ENCODE measurements around the gene PCAT6. TPM values are rescaled to one million over a fixed set of nuclear protein-coding genes. Genes with fewer than 3 reads are reported as not detected.

The PCAT6 gene
- total and polyA plus RNA-seq, 2 donors (not counting 1 experiment from before 2014, with no cell fraction given) = 1.1 to 1.6 TPM

GRCh38 chr1:202796670-202797069 lies 14.1 kb upstream of the PCAT6 start:
- WGBS (ENCODE audit: insufficient coverage) = 91% methylated on average over 6 of the region's 7 CpGs
- no peaks in the 10 kb centered on the region for H3K27me3 Mint-ChIP-seq
- intact Hi-C loops (cut with micrococcal nuclease) = no loop called here
- peaks cover 90% of the 10 kb centered on the region for H3K79me2 ChIP-seq (ENCODE audit: control insufficient read depth, insufficient read depth, low read length)
- DNase-seq (no peak), ATAC-seq (ENCODE audit: low read depth) (no peak)
- no peak overlapping the region for H2AFZ ChIP-seq (ENCODE audit: insufficient read depth, low read depth, low read length, poor library complexity, severe bottlenecking)
- peaks cover 19 to 29% of the 10 kb centered on the region in 2 donors for H3K4me1 ChIP-seq (ENCODE audit: control insufficient read depth in 2 of 2, insufficient read depth in 2 of 2, low read length in 2 of 2)
- no peaks in the 10 kb centered on the region for H3K36me3 ChIP-seq (replicated peaks in 1 of 2; ENCODE audit: control extremely low read depth in 1 of 2, control insufficient read depth in 1 of 2, extremely low read depth in 1 of 2, insufficient read depth in 2 of 2, low read length in 1 of 2)
- no peak overlapping the region for H3K4me2 ChIP-seq (replicated peaks; ENCODE audit: low read depth, low read length, poor library complexity, severe bottlenecking)
- CTCF ChIA-PET = interaction anchor here (1.3 kb wide), 1 partner anchor 56 kb away, joined by 3 read pairs; no protein-coding TSS in a partner anchor
- no peaks in the 10 kb centered on the region for H3K27me3 ChIP-seq (replicated peaks in 1 of 4; ENCODE audit: control extremely low read depth in 1 of 4, control insufficient read depth in 3 of 4, insufficient read depth in 4 of 4, low read length in 3 of 4)
- peaks cover 66% of the 10 kb centered on the region for H4K20me1 ChIP-seq (ENCODE audit: control insufficient read depth, insufficient read depth, low read length, poor library complexity, severe bottlenecking)
- POLR2A ChIA-PET = no interaction called here
- no peaks in the 10 kb centered on the region for H3K9me3 Mint-ChIP-seq (ENCODE audit: insufficient read depth)
- H3K9ac ChIP-seq (ENCODE audit: low read length) = no peak overlapping the region
- H3K4me3 Mint-ChIP-seq = no peak overlapping the region
- no peak overlapping the region for H3K4me3 ChIP-seq (ENCODE audit: control extremely low read depth in 1 of 5, extremely low read depth in 1 of 5, insufficient read depth in 1 of 5, low read depth in 2 of 5, low read length in 4 of 5)
- TF ChIP-seq EZH2 (IDR thresholded peaks at IDR 0.05; ENCODE audit: borderline replicate concordance, insufficient read depth, low read depth, low read length, poor library complexity, severe bottlenecking) = no peak
- TF ChIP-seq, protein P1, sequence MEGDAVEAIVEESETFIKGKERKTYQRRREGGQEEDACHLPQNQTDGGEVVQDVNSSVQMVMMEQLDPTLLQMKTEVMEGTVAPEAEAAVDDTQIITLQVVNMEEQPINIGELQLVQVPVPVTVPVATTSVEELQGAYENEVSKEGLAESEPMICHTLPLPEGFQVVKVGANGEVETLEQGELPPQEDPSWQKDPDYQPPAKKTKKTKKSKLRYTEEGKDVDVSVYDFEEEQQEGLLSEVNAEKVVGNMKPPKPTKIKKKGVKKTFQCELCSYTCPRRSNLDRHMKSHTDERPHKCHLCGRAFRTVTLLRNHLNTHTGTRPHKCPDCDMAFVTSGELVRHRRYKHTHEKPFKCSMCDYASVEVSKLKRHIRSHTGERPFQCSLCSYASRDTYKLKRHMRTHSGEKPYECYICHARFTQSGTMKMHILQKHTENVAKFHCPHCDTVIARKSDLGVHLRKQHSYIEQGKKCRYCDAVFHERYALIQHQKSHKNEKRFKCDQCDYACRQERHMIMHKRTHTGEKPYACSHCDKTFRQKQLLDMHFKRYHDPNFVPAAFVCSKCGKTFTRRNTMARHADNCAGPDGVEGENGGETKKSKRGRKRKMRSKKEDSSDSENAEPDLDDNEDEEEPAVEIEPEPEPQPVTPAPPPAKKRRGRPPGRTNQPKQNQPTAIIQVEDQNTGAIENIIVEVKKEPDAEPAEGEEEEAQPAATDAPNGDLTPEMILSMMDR (IDR thresholded peaks at IDR 0.05) = no peak
- H3K4me1 Mint-ChIP-seq = peaks cover 50% of the 10 kb centered on the region
- no peak overlapping the region for H3K27ac Mint-ChIP-seq
- no peaks in the 10 kb centered on the region for H3K9me3 ChIP-seq (ENCODE audit: control extremely low read depth in 1 of 3, control insufficient read depth in 2 of 3, insufficient read depth in 1 of 3, low read length in 2 of 3)
- H3K27ac ChIP-seq (ENCODE audit: low read length in 2 of 2) = no peak overlapping the region

GRCh38 chr1:202798260-202798659 lies 12.5 kb upstream of the PCAT6 start:
- WGBS (ENCODE audit: insufficient coverage) = no CpG with 5 or more reads among the region's 4 CpGs
- Histone ChIP-seq H3K9me3 (ENCODE audit: control extremely low read depth in 1 of 3, control insufficient read depth in 2 of 3, insufficient read depth in 1 of 3, low read length in 2 of 3) (no peaks in the 10 kb centered on the region), H3K79me2 (ENCODE audit: control insufficient read depth, insufficient read depth, low read length) (peaks cover 90% of the 10 kb centered on the region), H3K36me3 (replicated peaks in 1 of 2; ENCODE audit: control extremely low read depth in 1 of 2, control insufficient read depth in 1 of 2, extremely low read depth in 1 of 2, insufficient read depth in 2 of 2, low read length in 1 of 2) (no peaks in the 10 kb centered on the region), H3K4me1 (ENCODE audit: control insufficient read depth in 2 of 2, insufficient read depth in 2 of 2, low read length in 2 of 2) (peaks cover 19 to 29% of the 10 kb centered on the region in 2 donors), H3K27me3 (replicated peaks in 1 of 4; ENCODE audit: control extremely low read depth in 1 of 4, control insufficient read depth in 3 of 4, insufficient read depth in 4 of 4, low read length in 3 of 4) (no peaks in the 10 kb centered on the region), H3K4me2 (replicated peaks; ENCODE audit: low read depth, low read length, poor library complexity, severe bottlenecking) (peak overlapping the region; percentile 25), H2AFZ (ENCODE audit: insufficient read depth, low read depth, low read length, poor library complexity, severe bottlenecking) (no peak overlapping the region), H4K20me1 (ENCODE audit: control insufficient read depth, insufficient read depth, low read length, poor library complexity, severe bottlenecking) (peaks cover 71% of the 10 kb centered on the region), H3K4me3 (ENCODE audit: control extremely low read depth in 1 of 5, extremely low read depth in 1 of 5, insufficient read depth in 1 of 5, low read depth in 2 of 5, low read length in 4 of 5) (no peak overlapping the region), H3K9ac (ENCODE audit: low read length) (no peak overlapping the region), H3K27ac (ENCODE audit: low read length in 2 of 2) (no peak overlapping the region)
- TF ChIP-seq EZH2 (IDR thresholded peaks at IDR 0.05; ENCODE audit: borderline replicate concordance, insufficient read depth, low read depth, low read length, poor library complexity, severe bottlenecking) = no peak
- TF ChIP-seq, protein P1 (IDR thresholded peaks at IDR 0.05) = no peak
- Mint-ChIP-seq H3K27me3 (no peaks in the 10 kb centered on the region), H3K27ac (no peak overlapping the region), H3K9me3 (ENCODE audit: insufficient read depth) (no peaks in the 10 kb centered on the region), H3K4me3 (no peak overlapping the region), H3K4me1 (peaks cover 57% of the 10 kb centered on the region)
- intact Hi-C loops (cut with micrococcal nuclease) = no loop called here
- POLR2A ChIA-PET = no interaction called here
- no peak for ATAC-seq (ENCODE audit: low read depth)
- CTCF ChIA-PET = interaction anchor here (0.9 kb wide), 1 partner anchor 605 kb away, joined by 3 read pairs; no protein-coding TSS in a partner anchor
- DNase-seq = no peak
